H9 (cell line): Measurements from ENCODE around the gene CDK6. TPM values are rescaled to one million over a fixed set of nuclear protein-coding genes. Genes with fewer than 3 reads are reported as not detected.

Experiments used
- DNase-seq: peaks from one replicate; pipeline ENCODE4 v3.0.0-alpha.2; 2017
- H2AFZ ChIP-seq: one replicate; pipeline ENCODE4 v1.6.1; 2013; ENCODE audit warnings: mild to moderate bottlenecking, low read length, control low read depth, moderate library complexity
- H2AK5ac ChIP-seq: 2 replicates; pipeline ENCODE4 v1.6.1; 2013; ENCODE audit warnings: low read length, control low read depth, mixed read lengths; ENCODE audit not compliant: insufficient read length
- H2BK120ac ChIP-seq: one replicate; pipeline ENCODE4 v1.6.1; 2013; ENCODE audit warnings: low read depth, mild to moderate bottlenecking, low read length, control low read depth, inconsistent platforms; ENCODE audit not compliant: poor library complexity, severe bottlenecking
- H2BK12ac ChIP-seq: 2 replicates; pipeline ENCODE4 v1.6.1; 2013; ENCODE audit warnings: low read length, control low read depth, mixed read lengths, low read depth; ENCODE audit not compliant: insufficient read length
- H2BK15ac ChIP-seq: 2 replicates; pipeline ENCODE4 v1.6.1; 2013; ENCODE audit warnings: low read depth, low read length, control low read depth
- H2BK20ac ChIP-seq: one replicate; pipeline ENCODE4 v1.6.1; 2013; ENCODE audit warnings: low read depth, mild to moderate bottlenecking, low read length, control low read depth, inconsistent platforms; ENCODE audit not compliant: poor library complexity, severe bottlenecking
- H2BK5ac ChIP-seq: 2 replicates; pipeline ENCODE4 v1.6.1; 2013; ENCODE audit warnings: low read length, control low read depth, mixed read lengths; ENCODE audit not compliant: insufficient read length
- H3K14ac ChIP-seq: 2 replicates; pipeline ENCODE4 v1.6.1; 2013; ENCODE audit warnings: low read length, control low read depth; ENCODE audit not compliant: insufficient read depth
- H3K18ac ChIP-seq: 2 replicates; pipeline ENCODE4 v1.6.1; 2013; ENCODE audit warnings: low read depth, mild to moderate bottlenecking, mixed read lengths, low read length, control low read depth; ENCODE audit not compliant: insufficient read length
- H3K23ac ChIP-seq: 2 replicates; pipeline ENCODE4 v1.6.1; 2013; ENCODE audit warnings: low read length, control low read depth, mixed read lengths, low read depth; ENCODE audit not compliant: insufficient read length
- H3K23me2 ChIP-seq: 2 replicates; pipeline ENCODE4 v1.6.1; 2013; ENCODE audit warnings: low read depth, mild to moderate bottlenecking, mixed read lengths, low read length, control low read depth; ENCODE audit not compliant: insufficient read length, poor library complexity, severe bottlenecking
- H3K27ac ChIP-seq: 2 replicates; pipeline ENCODE4 v1.5.1; 2013; ENCODE audit warnings: low read length, control low read depth, mixed read lengths, low read depth; ENCODE audit not compliant: insufficient read length
- H3K27me3 ChIP-seq: 2 replicates; pipeline ENCODE4 v1.6.1; 2013; ENCODE audit warnings: low read length, control low read depth, inconsistent platforms; ENCODE audit not compliant: insufficient read depth
- H3K4ac ChIP-seq: 2 replicates; pipeline ENCODE4 v1.6.1; 2013; ENCODE audit warnings: low read depth, mild to moderate bottlenecking, control low read depth, inconsistent platforms, low read length, moderate library complexity
- H3K4me1 ChIP-seq: 2 replicates; pipeline ENCODE4 v1.6.1; 2013; ENCODE audit warnings: low read length, control low read depth, inconsistent platforms; ENCODE audit not compliant: insufficient read depth
- H3K4me2 ChIP-seq: 2 replicates; pipeline ENCODE4 v1.6.1; 2013; ENCODE audit warnings: low read length, control low read depth, mixed read lengths; ENCODE audit not compliant: insufficient read length, insufficient read depth
- H3K56ac ChIP-seq: 2 replicates; pipeline ENCODE4 v1.6.1; 2013; ENCODE audit warnings: low read depth, mild to moderate bottlenecking, mixed read lengths, low read length, control low read depth; ENCODE audit not compliant: insufficient read length
- H3K79me1 ChIP-seq: 2 replicates; pipeline ENCODE4 v1.6.1; 2013; ENCODE audit warnings: low read depth, mild to moderate bottlenecking, moderate library complexity, low read length, control low read depth, inconsistent platforms; ENCODE audit not compliant: insufficient read depth, poor library complexity, severe bottlenecking
- H3K79me2 ChIP-seq: 2 replicates; pipeline ENCODE4 v1.6.1; 2013; ENCODE audit warnings: low read length, control low read depth, inconsistent platforms; ENCODE audit not compliant: insufficient read depth
- H3K9ac ChIP-seq: 2 replicates; pipeline ENCODE4 v1.6.1; 2013; ENCODE audit warnings: low read length, control low read depth, mixed read lengths; ENCODE audit not compliant: insufficient read length; ENCODE audit errors: extremely low read depth
- H3K9me3 ChIP-seq: one replicate; pipeline ENCODE4 v1.6.1; 2013; ENCODE audit warnings: low read depth, low read length, inconsistent platforms; ENCODE audit not compliant: control insufficient read depth
- H3T11ph ChIP-seq: one replicate; pipeline ENCODE4 v1.6.1; 2013; ENCODE audit warnings: mild to moderate bottlenecking, low read length, control low read depth, inconsistent platforms
- H4K20me1 ChIP-seq: one replicate; pipeline ENCODE4 v1.6.1; 2013; ENCODE audit not compliant: control insufficient read depth, insufficient read length, insufficient read depth
- H4K5ac ChIP-seq: 2 replicates; pipeline ENCODE4 v1.6.1; 2013; ENCODE audit warnings: low read depth, mild to moderate bottlenecking, mixed read lengths, low read length, control low read depth; ENCODE audit not compliant: insufficient read length
- H4K8ac ChIP-seq: replicated peaks from 2 replicates; pipeline ENCODE4 v1.6.1; 2013; ENCODE audit warnings: low read length, control low read depth, mixed read lengths, low read depth; ENCODE audit not compliant: insufficient read length
- H4K91ac ChIP-seq: 2 replicates; pipeline ENCODE4 v1.6.1; 2013; ENCODE audit warnings: low read depth, mild to moderate bottlenecking, moderate library complexity, mixed read lengths, low read length, control low read depth; ENCODE audit not compliant: insufficient read length
- H3K27ac Mint-ChIP-seq, 3 experiments: 2 replicates in 2 of 3; 3 replicates in 1 of 3; pipeline ENCODE4 v1.8.0; 2020 to 2021; ENCODE audit warnings: mixed read lengths in 3 of 3, mild to moderate bottlenecking in 1 of 3, moderate library complexity in 1 of 3
- H3K27me3 Mint-ChIP-seq: 2 replicates; pipeline ENCODE4 v1.8.0; 2021; ENCODE audit warnings: low read depth, mild to moderate bottlenecking, moderate library complexity, mixed read lengths
- H3K36me3 Mint-ChIP-seq, 3 experiments: 2 replicates in 2 of 3; 3 replicates in 1 of 3; pipeline ENCODE4 v1.8.0; 2020 to 2021; ENCODE audit warnings: low read depth in 3 of 3, mixed read lengths in 3 of 3; ENCODE audit not compliant: insufficient read depth in 1 of 3
- H3K4me1 Mint-ChIP-seq, 2 experiments: 2 replicates each; pipeline ENCODE4 v1.8.0; 2020; ENCODE audit warnings: mixed read lengths in 2 of 2
- H3K4me3 Mint-ChIP-seq, 2 experiments: 2 replicates in 1 of 2; 3 replicates in 1 of 2; pipeline ENCODE4 v1.8.0; 2020 to 2021; ENCODE audit warnings: mild to moderate bottlenecking in 2 of 2, mixed read lengths in 2 of 2, moderate library complexity in 1 of 2
- H3K9me3 Mint-ChIP-seq, 2 experiments: 2 replicates in 1 of 2; 3 replicates in 1 of 2; pipeline ENCODE4 v1.8.0; 2020; ENCODE audit warnings: mild to moderate bottlenecking in 2 of 2, mixed read lengths in 2 of 2, moderate library complexity in 1 of 2
- WGBS: extraction: QIAGEN DNeasy Blood & Tissue Kit; methylation state at CpG from one replicate; pipeline ENCODE4 v1.1.7; 2013; ENCODE audit warnings: missing lambda C conversion rate, low lambda C conversion rate, mixed read lengths; ENCODE audit not compliant: insufficient read length; ENCODE audit errors: extremely low coverage; 5-methylcytosine and 5-hydroxymethylcytosine counted together
- total RNA-seq: library from RNA; stranded (reverse); gene quantifications from 2 replicates; pipeline ENCODE4 v1.2.1, GENCODE V29; 2021
- TF ChIP-seq, protein P1 (sequence below): fragments of 200-600 bp; sonication (generic); conservative IDR thresholded peaks from 3 replicates; pipeline ENCODE4 v1.8.0; 2021; ENCODE audit warnings: antibody characterized with exemption, mild to moderate bottlenecking

Gene CDK6
- total RNA-seq, 1 experiment from 2014 or later = 30.0 TPM

DNA sequence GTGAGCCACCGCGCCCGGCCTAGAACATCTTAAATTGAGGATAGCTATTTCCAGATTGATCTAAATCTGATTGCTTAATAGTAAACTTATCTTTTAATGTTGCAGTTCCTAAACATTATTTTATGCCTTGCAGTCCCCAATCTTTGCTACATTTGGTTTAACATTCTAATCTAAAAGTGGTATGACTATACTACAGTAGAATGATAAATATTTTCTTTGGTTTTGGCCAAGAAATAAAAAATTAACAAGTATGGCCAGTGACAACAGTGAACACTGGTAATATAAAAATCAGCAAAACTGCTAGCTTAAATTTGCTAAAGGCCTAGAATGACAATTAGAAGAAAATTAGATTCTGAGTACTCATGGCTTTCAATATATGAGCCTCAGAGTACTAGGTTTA is 73.5 kb downstream of the CDK6 start:
- no peak overlapping the region for H3K18ac ChIP-seq
- no peak overlapping the region for H4K8ac ChIP-seq
- H2BK20ac ChIP-seq = no peak overlapping the region
- H3K27me3 Mint-ChIP-seq = no peaks in the 10 kb centered on the region
- no peak overlapping the region for H3K27ac ChIP-seq
- H3K23ac ChIP-seq = no peak overlapping the region
- H2AFZ ChIP-seq = no peak overlapping the region
- H4K20me1 ChIP-seq = no peaks in the 10 kb centered on the region
- no peak overlapping the region for H2BK5ac ChIP-seq
- no peak overlapping the region for H4K91ac ChIP-seq
- peaks cover 78 to 80% of the 10 kb centered on the region in 2 experiments for H3K4me1 Mint-ChIP-seq
- H3K4me3 Mint-ChIP-seq = no peak overlapping the region
- H4K5ac ChIP-seq = no peak overlapping the region
- no peaks in the 10 kb centered on the region for H3K79me1 ChIP-seq
- peaks cover 0 to 18% (median 0%) of the 10 kb centered on the region in 3 experiments; a peak in 3 of 7 replicates for H3K36me3 Mint-ChIP-seq
- no CpG with 5 or more reads among the region's 3 CpGs for WGBS
- H3T11ph ChIP-seq = no peak overlapping the region
- no peak overlapping the region for H3K56ac ChIP-seq
- no peak for DNase-seq
- no peak overlapping the region for H2BK120ac ChIP-seq
- no peaks in the 10 kb centered on the region for H3K23me2 ChIP-seq
- H3K9me3 ChIP-seq = no peaks in the 10 kb centered on the region
- H3K4ac ChIP-seq = no peak overlapping the region
- H2AK5ac ChIP-seq = no peak overlapping the region
- TF ChIP-seq, protein P1, sequence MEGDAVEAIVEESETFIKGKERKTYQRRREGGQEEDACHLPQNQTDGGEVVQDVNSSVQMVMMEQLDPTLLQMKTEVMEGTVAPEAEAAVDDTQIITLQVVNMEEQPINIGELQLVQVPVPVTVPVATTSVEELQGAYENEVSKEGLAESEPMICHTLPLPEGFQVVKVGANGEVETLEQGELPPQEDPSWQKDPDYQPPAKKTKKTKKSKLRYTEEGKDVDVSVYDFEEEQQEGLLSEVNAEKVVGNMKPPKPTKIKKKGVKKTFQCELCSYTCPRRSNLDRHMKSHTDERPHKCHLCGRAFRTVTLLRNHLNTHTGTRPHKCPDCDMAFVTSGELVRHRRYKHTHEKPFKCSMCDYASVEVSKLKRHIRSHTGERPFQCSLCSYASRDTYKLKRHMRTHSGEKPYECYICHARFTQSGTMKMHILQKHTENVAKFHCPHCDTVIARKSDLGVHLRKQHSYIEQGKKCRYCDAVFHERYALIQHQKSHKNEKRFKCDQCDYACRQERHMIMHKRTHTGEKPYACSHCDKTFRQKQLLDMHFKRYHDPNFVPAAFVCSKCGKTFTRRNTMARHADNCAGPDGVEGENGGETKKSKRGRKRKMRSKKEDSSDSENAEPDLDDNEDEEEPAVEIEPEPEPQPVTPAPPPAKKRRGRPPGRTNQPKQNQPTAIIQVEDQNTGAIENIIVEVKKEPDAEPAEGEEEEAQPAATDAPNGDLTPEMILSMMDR = no peak
- H3K27ac Mint-ChIP-seq = peak overlapping the region in 2 of 3 experiments; percentile 39 to 68; a peak in 2 of 7 replicates
- H3K79me2 ChIP-seq = no peaks in the 10 kb centered on the region
- no peak overlapping the region for H2BK12ac ChIP-seq
- no peaks in the 10 kb centered on the region for H3K9me3 Mint-ChIP-seq
- peaks cover 12% of the 10 kb centered on the region; the same call in 1 of the 2 replicates for H3K4me1 ChIP-seq
- no peak overlapping the region for H2BK15ac ChIP-seq
- H3K9ac ChIP-seq = no peak overlapping the region
- H3K27me3 ChIP-seq = no peaks in the 10 kb centered on the region
- H3K4me2 ChIP-seq = no peak overlapping the region
- no peak overlapping the region for H3K14ac ChIP-seq
